Measurements from ENCODE around the gene ZNF345.

- TF ChIP-seq, protein P1, sequence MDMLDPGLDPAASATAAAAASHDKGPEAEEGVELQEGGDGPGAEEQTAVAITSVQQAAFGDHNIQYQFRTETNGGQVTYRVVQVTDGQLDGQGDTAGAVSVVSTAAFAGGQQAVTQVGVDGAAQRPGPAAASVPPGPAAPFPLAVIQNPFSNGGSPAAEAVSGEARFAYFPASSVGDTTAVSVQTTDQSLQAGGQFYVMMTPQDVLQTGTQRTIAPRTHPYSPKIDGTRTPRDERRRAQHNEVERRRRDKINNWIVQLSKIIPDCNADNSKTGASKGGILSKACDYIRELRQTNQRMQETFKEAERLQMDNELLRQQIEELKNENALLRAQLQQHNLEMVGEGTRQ (CRISPR knock-in tag; IDR thresholded peaks at IDR 0.05) = 0 out of 2 replicates have a peak, but pooled peaks have one; percentile 7
- TF ChIP-seq TEAD4 (CRISPR knock-in tag; IDR thresholded peaks at IDR 0.05) = 0 out of 2 replicates have a peak, but pooled peaks have one; percentile 25
- TF ChIP-seq NFYB (CRISPR knock-in tag; conservative IDR thresholded peaks at IDR 0.05; ENCODE audit: low read depth) = no peak
- no peak for TF ChIP-seq CTCF (IDR thresholded peaks at IDR 0.05)
- TF ChIP-seq KAT7 (CRISPR knock-in tag; IDR thresholded peaks at IDR 0.05; ENCODE audit: borderline replicate concordance) = no peak
- TF ChIP-seq, protein P2, sequence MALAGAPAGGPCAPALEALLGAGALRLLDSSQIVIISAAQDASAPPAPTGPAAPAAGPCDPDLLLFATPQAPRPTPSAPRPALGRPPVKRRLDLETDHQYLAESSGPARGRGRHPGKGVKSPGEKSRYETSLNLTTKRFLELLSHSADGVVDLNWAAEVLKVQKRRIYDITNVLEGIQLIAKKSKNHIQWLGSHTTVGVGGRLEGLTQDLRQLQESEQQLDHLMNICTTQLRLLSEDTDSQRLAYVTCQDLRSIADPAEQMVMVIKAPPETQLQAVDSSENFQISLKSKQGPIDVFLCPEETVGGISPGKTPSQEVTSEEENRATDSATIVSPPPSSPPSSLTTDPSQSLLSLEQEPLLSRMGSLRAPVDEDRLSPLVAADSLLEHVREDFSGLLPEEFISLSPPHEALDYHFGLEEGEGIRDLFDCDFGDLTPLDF (CRISPR knock-in tag; IDR thresholded peaks at IDR 0.05) = no peak
Observed at GRCh38 chr19:36837906-36838783, 12.5 kb upstream of the ZNF345 start, which contains the start of gene ZNF790.

Data from WTC11 (cell line).